CD1c-positive myeloid dendritic cell (primary cell): ENCODE measurements around the gene CNTLN.
"Not testable (repeated sequence)": the region's sequence is repeated elsewhere in the genome, so short reads cannot be mapped to it uniquely, and the experiment has no call there.

Source experiments
- DNase-seq: peaks from one replicate; pipeline ENCODE4 v3.0.0-alpha.2; 2016; ENCODE audit errors: extremely low spot score

Gene CNTLN

GRCh38 chr9:17401858-17402257 lies 267.0 kb downstream of the CNTLN start:
- no peak for DNase-seq

GRCh38 chr9:17402309-17402708 lies 267.5 kb downstream of the CNTLN start:
- DNase-seq = no peak

- no peak for DNase-seq
Observed at GRCh38 chr9:17403539-17403938, 268.7 kb downstream of the CNTLN start.

GRCh38 chr9:17414986-17415385 lies 280.1 kb downstream of the CNTLN start:
- no peak for DNase-seq

GRCh38 chr9:17422994-17423680 lies 288.3 kb downstream of the CNTLN start:
- DNase-seq = no peak

GRCh38 chr9:17423681-17424011 lies 288.8 kb downstream of the CNTLN start:
- DNase-seq = no peak

- peak; percentile 5 for DNase-seq
Observed at GRCh38 chr9:17425384-17425783, 290.5 kb downstream of the CNTLN start.

GRCh38 chr9:17433526-17433925 lies 298.7 kb downstream of the CNTLN start:
- DNase-seq = no peak

- no peak for DNase-seq
Observed at GRCh38 chr9:17436854-17437253, 302.0 kb downstream of the CNTLN start.

- no peak for DNase-seq
Observed at GRCh38 chr9:17437813-17438212, 303.0 kb downstream of the CNTLN start.

GRCh38 chr9:17445126-17445525 lies 310.3 kb downstream of the CNTLN start:
- not testable (repeated sequence) for DNase-seq

- DNase-seq = no peak
Observed at GRCh38 chr9:17453751-17454150, 318.9 kb downstream of the CNTLN start.

GRCh38 chr9:17462869-17463464 lies 328.1 kb downstream of the CNTLN start:
- peak; percentile 67 for DNase-seq

- DNase-seq = no peak
Observed at GRCh38 chr9:17470036-17470813, 335.4 kb downstream of the CNTLN start.

- no peak for DNase-seq
Observed at GRCh38 chr9:17472126-17472525, 337.3 kb downstream of the CNTLN start.

- DNase-seq = no peak
Observed at GRCh38 chr9:17476401-17476800, 341.6 kb downstream of the CNTLN start.

GRCh38 chr9:17477816-17478215 lies 343.0 kb downstream of the CNTLN start:
- no peak for DNase-seq

GRCh38 chr9:17480966-17481365 lies 346.1 kb downstream of the CNTLN start:
- DNase-seq = no peak

- DNase-seq = no peak
Observed at GRCh38 chr9:17481565-17481964, 346.7 kb downstream of the CNTLN start.

- no peak for DNase-seq
Observed at GRCh38 chr9:17484906-17485305, 350.1 kb downstream of the CNTLN start.

GRCh38 chr9:17486396-17486795 lies 351.6 kb downstream of the CNTLN start:
- DNase-seq = no peak

GRCh38 chr9:17487467-17487866 lies 352.6 kb downstream of the CNTLN start:
- no peak for DNase-seq

GRCh38 chr9:17488662-17489061 lies 353.8 kb downstream of the CNTLN start:
- no peak for DNase-seq
